ENCODE results near the gene NANS.
"Not testable (repeated sequence)": the region's sequence is repeated elsewhere in the genome, so short reads cannot be mapped to it uniquely, and the experiment has no call there.

Gene NANS

DNA sequence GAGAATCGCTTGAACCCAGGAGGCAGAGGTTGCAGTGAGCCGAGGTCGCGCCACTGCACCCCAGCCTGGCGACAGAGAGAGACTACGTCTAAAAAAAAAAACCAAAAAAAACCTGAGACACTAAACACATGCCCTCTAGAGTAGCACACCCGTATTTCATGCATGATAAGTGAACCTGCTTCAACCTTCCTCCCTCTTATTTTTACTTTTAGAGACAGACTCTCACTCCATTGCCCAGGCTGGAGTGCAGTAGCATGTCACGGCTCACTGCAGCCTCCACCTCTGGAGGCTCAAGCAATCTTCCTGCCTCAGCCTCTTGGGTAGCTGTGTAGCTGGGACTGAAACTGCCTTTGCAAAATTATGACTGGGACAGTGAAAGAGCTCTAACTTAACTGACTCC is 17.6 kb upstream of the NANS start:
- DNase-seq (ENCODE audit: low read depth): no peak

- no peak for DNase-seq (ENCODE audit: low read depth)
Measured at GRCh38 chr9:98039607-98040017, 16.9 kb upstream of the NANS start.

DNA sequence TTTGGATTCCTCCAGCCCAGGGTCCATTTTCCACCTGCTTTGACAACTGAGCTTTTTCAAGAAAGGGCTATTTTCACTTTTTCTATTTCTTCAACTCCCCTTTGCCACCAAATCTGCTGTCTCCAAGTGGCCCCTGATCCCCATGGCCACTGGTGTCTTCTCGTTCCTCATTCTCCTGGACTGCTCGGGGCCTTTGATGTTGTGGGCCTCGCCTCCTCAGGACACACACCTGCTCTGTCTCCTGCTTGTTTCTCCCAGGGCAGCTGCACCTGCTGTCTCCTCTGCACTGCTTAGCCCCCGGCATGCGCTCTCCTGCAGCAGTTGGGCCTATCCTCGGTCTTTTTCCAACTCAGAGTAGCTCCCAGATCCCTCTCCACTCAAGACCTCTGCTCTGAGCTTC is 16.3 kb upstream of the NANS start:
- no peak for DNase-seq (ENCODE audit: low read depth)

GRCh38 chr9:98043915-98044314 is 12.6 kb upstream of the NANS start:
- DNase-seq (ENCODE audit: low read depth): no peak

- no peak for DNase-seq (ENCODE audit: low read depth)
Measured at GRCh38 chr9:98045234-98046179, 11.0 kb upstream of the NANS start.

DNA sequence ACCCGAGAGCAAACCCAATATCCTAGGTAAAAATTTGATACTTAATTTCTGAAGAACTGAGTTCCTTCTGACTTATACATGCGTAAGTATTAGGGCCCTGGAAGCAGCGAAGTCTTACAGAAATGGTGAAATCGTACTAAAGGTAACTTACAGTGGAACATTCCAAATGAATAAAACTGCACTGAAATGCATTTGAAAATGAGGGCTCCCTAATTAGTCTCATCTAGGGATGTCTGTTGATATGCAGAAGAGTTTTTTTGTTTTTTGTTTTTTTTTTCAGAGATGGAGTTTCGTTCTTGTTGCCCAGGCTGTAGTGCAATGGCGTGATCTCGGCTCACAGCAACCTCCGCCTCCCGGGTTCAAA is 10.4 kb upstream of the NANS start:
- DNase-seq (ENCODE audit: low read depth): no peak

DNA sequence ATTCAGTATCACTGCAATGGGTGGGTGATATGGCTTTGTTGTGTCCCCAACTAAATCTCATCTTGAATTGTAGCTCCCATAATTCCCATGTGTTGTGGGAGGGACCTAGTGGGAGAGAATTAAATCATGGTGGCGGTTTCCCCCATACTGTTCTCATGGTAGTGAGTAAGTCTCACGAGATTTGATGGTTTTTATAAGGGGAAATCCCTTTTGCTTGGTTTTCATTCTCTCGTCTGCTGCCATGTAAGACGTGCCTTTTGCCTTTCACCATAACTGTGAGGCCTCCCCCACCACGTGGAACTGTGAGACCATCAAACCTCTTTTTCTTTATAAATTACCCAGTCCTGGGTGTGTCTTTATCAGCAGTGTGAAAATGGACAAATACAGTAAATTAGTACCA is 9.5 kb upstream of the NANS start:
- no peak for DNase-seq (ENCODE audit: low read depth)

GRCh38 chr9:98049288-98050072 is 7.1 kb upstream of the NANS start:
- DNase-seq (ENCODE audit: low read depth): no peak

GRCh38 chr9:98050351-98050750 is 6.2 kb upstream of the NANS start:
- DNase-seq (ENCODE audit: low read depth): no peak

GRCh38 chr9:98054376-98054951 is 2.1 kb upstream of the NANS start:
- no peak for DNase-seq (ENCODE audit: low read depth)

DNA sequence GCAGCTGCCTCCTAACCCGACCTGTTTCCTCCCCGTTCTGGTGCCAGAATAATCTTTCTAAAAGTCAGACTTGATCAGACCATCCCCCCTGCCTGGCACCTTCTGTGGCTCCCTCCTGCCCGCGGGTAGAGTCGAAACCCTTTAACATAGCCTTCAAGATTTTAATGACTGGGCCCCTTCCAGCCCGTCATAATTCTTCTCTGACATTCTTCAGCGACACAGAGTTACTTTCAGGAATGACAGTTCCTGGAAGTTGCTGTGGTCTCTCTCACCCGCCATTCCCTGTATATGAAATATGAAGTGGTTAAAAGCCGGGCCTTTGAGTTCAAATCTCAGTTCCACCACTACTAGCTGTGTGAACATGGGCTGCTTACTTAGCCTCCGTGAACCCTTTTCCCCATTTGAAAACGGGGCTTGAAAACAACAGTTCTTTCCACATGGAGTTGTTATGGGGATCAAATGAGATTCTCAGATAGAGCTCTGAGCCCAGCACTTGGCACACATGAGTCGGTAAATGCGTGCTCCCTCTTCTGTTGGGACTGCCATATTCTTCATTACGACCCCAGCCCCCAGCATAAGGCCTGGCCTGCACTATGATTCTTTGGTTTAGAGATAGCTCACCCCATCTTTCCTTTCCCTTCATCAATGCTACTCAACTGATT is 737 bp downstream of the NANS start:
- no peak for DNase-seq (ENCODE audit: low read depth)

DNA sequence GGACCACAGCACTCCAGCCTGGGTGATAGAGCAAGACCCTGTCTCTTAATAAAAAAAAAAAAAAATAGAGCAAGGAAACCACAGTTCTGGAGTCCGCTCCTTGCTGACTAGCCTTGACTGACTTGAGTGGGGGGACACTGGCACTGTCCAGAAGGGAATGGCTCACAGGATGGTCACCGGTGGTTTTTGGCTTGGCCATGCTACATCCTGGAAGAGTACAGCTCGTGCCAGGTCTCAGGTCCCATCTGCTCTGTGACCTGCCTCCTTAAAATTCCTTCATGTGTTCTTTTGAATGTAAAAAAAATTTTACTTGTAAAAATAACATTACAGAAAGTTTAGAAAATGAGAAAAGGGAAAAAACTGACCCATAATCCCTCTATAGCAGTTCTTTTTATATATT is 5.6 kb downstream of the NANS start:
- DNase-seq (ENCODE audit: low read depth): no peak

DNA sequence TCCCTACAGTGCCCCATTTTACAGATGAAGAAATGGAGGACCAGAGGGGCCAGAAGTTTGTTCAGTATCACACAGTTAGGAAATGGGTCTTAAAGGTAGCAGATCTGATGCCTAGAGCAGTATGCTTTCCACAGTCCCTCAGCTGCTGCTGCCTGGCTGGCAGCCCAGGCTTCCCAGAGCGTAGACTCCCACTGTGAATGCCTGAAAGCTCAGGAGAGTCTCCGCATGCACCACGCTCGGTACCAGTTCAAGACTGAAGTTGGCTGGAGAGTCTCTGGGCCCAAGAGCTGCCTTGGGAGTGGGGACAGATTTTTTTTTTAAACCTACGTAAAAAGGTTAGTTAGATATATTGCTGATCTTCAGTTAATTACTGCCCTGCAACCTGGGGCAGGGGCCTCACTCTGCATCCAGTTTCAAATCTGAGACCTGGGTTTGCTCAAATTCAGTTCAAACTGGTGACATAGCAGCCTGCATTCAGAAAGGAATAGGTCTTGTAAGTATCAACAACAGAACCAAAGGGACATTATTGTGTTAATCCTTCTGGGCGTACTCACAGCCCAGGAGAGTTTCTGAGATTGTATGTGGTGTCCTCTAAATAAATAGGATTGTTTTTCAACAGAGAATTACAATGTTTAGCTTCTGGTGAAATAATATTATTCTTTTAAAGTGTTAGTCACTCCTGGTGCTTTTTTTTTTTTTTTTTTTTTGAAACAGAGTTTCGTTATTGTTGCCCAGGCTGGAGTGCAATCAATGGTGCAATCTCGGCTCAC is 8.3 kb downstream of the NANS start:
- DNase-seq (ENCODE audit: low read depth): no peak

- DNase-seq (ENCODE audit: low read depth): no peak
Measured at GRCh38 chr9:98066235-98066634, 9.7 kb downstream of the NANS start.

- no peak for DNase-seq (ENCODE audit: low read depth)
Measured at GRCh38 chr9:98067184-98067583, 10.7 kb downstream of the NANS start.

- no peak for DNase-seq (ENCODE audit: low read depth)
Measured at GRCh38 chr9:98069551-98069950, 13.0 kb downstream of the NANS start.

DNA sequence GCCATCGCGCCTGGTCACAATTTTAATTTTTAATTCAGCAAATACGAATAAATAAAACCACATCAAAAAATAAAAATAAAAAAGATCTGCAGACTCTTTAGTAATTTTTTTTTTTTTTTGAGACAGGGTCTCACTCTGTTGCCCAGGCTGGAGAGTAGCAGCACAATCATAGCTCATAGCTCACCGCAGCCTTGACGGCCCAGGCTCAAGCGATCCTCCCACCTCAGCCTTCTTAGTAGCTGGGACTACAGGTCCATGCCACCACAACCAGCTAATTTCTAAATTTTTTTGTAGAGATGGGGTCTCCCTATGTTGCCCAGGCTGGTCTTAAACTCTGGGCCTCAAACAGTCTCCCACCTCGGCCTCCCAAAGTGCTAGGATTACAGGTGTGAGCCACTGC is 14.2 kb downstream of the NANS start:
- no peak for DNase-seq (ENCODE audit: low read depth)

GRCh38 chr9:98071737-98072136 is 15.2 kb downstream of the NANS start:
- no peak for DNase-seq (ENCODE audit: low read depth)

DNA sequence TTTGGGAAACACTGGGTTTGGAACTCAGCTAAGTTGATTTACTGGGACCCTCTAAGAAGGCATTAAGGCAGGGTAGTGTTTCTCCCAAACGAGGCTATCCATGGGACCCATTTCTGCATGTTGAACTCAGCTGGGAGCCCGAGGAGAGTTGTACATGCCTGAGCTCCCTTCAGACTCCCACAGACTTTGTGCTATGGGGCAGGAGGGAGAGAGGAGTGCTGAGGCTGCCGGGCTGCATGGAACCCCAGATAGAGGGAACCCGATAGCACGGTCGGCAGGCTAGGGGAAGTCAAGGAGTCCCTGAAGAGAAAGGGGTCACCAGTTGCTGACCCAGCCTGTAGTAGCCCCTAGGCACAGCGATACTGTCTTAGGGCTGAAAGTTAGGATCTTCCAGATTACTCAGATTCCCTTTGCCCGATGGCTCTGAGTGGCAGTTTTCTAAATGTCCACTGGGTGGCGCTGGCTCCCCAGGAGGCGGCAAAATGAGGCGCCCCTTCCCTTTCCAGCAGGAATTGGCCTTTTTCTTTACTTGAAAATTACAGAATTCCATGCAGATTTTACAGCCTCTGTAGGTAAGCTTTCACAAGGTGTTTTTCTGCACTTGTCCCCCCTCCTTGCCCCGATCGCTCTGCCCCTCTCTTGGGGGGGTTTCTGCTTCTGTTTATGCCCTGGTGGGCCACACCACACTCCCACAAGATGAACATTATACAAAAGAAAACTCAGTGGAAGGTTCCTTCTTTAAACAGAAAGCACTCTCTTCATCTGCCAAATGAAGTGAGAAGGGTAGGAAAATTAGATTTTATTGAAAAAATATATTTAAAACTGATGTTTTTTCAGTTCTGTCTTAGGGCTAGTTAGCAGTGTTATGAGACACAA is 17.8 kb downstream of the NANS start:
- DNase-seq (ENCODE audit: low read depth): no peak

GRCh38 chr9:98075332-98075805 is 18.8 kb downstream of the NANS start:
- DNase-seq (ENCODE audit: low read depth): no peak

- DNase-seq (ENCODE audit: low read depth): not testable (repeated sequence)
Measured at GRCh38 chr9:98076514-98076890, 20.0 kb downstream of the NANS start.
